Mammary epithelial cell (primary cell): ENCODE results near the gene UBAP1.

Source experiments
- EZH2 ChIP-seq: IDR thresholded peaks from 2 replicates; pipeline ENCODE4 v1.6.1; 2012; ENCODE audit warnings: low read length, inconsistent platforms, borderline replicate concordance
- TF ChIP-seq, protein P1 (sequence below), 2 donors: IDR thresholded peaks in 1 of 2; conservative IDR thresholded peaks in 1 of 2; 2 replicates each; pipeline ENCODE4 v1.5.1; 2011 to 2012; ENCODE audit warnings: inconsistent platforms in 2 of 2, low read length in 2 of 2, mild to moderate bottlenecking in 2 of 2, control low read depth in 1 of 2, low read depth in 1 of 2; ENCODE audit not compliant: insufficient read depth in 1 of 2; ENCODE audit errors: extremely low read depth in 1 of 2

DNA sequence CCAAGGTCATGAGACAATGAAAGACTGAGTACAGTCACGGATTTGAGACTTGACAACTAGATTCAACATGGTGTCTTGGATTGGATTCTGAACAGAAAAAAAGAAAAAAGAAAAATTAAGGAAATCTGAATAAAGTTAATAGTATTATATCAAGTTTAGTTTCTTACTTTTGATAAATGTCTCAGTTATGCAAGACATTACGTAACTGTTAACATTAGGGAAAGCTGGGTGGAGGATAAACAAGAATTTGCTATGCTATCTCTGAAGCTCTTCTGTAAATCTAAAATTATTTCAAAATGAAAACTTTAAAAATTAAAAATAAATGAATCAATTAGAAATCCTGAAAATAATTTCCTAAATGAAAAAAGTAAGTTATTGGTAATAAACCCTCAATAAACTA, 38.0 kb upstream of the UBAP1 start:
- TF ChIP-seq, protein P1, sequence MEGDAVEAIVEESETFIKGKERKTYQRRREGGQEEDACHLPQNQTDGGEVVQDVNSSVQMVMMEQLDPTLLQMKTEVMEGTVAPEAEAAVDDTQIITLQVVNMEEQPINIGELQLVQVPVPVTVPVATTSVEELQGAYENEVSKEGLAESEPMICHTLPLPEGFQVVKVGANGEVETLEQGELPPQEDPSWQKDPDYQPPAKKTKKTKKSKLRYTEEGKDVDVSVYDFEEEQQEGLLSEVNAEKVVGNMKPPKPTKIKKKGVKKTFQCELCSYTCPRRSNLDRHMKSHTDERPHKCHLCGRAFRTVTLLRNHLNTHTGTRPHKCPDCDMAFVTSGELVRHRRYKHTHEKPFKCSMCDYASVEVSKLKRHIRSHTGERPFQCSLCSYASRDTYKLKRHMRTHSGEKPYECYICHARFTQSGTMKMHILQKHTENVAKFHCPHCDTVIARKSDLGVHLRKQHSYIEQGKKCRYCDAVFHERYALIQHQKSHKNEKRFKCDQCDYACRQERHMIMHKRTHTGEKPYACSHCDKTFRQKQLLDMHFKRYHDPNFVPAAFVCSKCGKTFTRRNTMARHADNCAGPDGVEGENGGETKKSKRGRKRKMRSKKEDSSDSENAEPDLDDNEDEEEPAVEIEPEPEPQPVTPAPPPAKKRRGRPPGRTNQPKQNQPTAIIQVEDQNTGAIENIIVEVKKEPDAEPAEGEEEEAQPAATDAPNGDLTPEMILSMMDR (conservative IDR thresholded peaks at IDR 0.05 in 1 of 2, IDR thresholded peaks at IDR 0.05 in 1 of 2; ENCODE audit: extremely low read depth in 1 of 2, insufficient read depth in 1 of 2, low read depth in 1 of 2, low read length in 2 of 2): no peak
- TF ChIP-seq EZH2: no peak
